ENCODE data around the gene MINK1. TPM values are rescaled to one million over a fixed set of nuclear protein-coding genes. Genes with fewer than 3 reads are reported as not detected.
A peak's percentile ranks its signal among the peaks of the same experiment; 100 is the strongest.

MINK1 gene
- total and polyA plus RNA-seq, 2 of the 13 experiments (the other 11 are each of a cell fraction or from before 2014, with no cell fraction given): 17.2 to 63.9 TPM

DNA sequence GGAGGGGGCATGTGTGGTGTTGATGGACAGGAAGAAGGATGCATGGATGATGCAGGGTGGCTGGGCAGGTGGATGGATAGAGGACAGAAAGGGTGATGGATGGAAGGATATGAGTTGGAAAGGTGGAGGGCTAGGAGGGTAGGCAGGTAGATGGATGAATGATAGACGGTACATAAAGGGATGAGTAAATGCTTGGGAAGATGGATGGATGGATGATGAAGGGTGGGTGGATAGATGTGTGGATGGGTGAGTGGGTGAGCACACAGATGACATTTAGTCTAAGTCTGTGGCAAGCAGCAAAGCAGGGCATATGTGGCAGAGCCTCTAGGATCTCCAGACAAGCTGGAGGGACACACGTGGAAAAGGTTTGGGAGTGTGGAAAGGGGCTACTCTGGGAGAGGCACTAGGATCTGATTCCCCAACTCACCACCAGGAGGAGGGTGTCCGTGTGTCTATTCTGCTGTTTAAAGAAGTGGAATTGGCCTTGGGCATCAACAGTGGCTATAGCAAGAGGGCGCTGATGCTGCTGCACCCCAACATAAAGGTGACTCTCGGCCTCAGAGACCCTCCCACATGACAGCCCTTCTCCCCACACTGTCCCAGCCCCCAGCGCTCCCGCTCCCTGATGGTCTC, 18.0 kb upstream of the MINK1 start (continued):
- TF ChIP-seq, protein P1, sequence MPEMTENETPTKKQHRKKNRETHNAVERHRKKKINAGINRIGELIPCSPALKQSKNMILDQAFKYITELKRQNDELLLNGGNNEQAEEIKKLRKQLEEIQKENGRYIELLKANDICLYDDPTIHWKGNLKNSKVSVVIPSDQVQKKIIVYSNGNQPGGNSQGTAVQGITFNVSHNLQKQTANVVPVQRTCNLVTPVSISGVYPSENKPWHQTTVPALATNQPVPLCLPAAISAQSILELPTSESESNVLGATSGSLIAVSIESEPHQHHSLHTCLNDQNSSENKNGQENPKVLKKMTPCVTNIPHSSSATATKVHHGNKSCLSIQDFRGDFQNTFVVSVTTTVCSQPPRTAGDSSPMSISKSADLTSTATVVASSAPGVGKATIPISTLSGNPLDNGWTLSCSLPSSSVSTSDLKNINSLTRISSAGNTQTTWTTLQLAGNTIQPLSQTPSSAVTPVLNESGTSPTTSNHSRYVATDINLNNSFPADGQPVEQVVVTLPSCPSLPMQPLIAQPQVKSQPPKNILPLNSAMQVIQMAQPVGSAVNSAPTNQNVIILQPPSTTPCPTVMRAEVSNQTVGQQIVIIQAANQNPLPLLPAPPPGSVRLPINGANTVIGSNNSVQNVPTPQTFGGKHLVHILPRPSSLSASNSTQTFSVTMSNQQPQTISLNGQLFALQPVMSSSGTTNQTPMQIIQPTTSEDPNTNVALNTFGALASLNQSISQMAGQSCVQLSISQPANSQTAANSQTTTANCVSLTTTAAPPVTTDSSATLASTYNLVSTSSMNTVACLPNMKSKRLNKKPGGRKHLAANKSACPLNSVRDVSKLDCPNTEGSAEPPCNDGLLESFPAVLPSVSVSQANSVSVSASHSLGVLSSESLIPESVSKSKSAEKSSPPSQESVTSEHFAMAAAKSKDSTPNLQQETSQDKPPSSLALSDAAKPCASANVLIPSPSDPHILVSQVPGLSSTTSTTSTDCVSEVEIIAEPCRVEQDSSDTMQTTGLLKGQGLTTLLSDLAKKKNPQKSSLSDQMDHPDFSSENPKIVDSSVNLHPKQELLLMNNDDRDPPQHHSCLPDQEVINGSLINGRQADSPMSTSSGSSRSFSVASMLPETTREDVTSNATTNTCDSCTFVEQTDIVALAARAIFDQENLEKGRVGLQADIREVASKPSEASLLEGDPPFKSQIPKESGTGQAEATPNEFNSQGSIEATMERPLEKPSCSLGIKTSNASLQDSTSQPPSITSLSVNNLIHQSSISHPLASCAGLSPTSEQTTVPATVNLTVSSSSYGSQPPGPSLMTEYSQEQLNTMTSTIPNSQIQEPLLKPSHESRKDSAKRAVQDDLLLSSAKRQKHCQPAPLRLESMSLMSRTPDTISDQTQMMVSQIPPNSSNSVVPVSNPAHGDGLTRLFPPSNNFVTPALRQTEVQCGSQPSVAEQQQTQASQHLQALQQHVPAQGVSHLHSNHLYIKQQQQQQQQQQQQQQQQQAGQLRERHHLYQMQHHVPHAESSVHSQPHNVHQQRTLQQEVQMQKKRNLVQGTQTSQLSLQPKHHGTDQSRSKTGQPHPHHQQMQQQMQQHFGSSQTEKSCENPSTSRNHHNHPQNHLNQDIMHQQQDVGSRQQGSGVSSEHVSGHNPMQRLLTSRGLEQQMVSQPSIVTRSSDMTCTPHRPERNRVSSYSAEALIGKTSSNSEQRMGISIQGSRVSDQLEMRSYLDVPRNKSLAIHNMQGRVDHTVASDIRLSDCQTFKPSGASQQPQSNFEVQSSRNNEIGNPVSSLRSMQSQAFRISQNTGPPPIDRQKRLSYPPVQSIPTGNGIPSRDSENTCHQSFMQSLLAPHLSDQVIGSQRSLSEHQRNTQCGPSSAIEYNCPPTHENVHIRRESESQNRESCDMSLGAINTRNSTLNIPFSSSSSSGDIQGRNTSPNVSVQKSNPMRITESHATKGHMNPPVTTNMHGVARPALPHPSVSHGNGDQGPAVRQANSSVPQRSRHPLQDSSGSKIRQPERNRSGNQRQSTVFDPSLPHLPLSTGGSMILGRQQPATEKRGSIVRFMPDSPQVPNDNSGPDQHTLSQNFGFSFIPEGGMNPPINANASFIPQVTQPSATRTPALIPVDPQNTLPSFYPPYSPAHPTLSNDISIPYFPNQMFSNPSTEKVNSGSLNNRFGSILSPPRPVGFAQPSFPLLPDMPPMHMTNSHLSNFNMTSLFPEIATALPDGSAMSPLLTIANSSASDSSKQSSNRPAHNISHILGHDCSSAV (CRISPR knock-in tag; IDR thresholded peaks at IDR 0.05; ENCODE audit: borderline replicate concordance): no peak
- TF ChIP-seq HHEX (CRISPR knock-in tag; IDR thresholded peaks at IDR 0.05) (no peak), ZNF597 (CRISPR knock-in tag; IDR thresholded peaks at IDR 0.05) (no peak), DZIP1 (CRISPR knock-in tag; IDR thresholded peaks at IDR 0.05) (no peak), TEAD3 (CRISPR knock-in tag; optimal IDR thresholded peaks at IDR 0.05; ENCODE audit: borderline replicate concordance) (no peak), MIER2 (CRISPR knock-in tag; IDR thresholded peaks at IDR 0.05) (no peak), PLRG1 (conservative IDR thresholded peaks at IDR 0.05) (0 out of 2 replicates have a peak, but pooled peaks have one; percentile 70), TSC22D2 (CRISPR knock-in tag; IDR thresholded peaks at IDR 0.05; ENCODE audit: borderline replicate concordance) (no peak), RBM39 (IDR thresholded peaks at IDR 0.05; ENCODE audit: low read depth, low read length, poor library complexity, severe bottlenecking) (no peak), STAG1 (CRISPR knock-in tag; IDR thresholded peaks at IDR 0.05) (peak; percentile 33; the same call in 1 of the 2 replicates)
